ENCODE results near the gene AP2B1.

GRCh38 chr17:35725058-35725457 lies 137.9 kb downstream of the AP2B1 start:
- TF ChIP-seq CTCF (IDR thresholded peaks at IDR 0.05) = no peak
- no peak for TF ChIP-seq ZFX (IDR thresholded peaks at IDR 0.05; ENCODE audit: borderline replicate concordance)
